Erythroblast (primary cell): ENCODE measurements around the gene PET100.

Experiments used
- GATA1 ChIP-seq: IDR thresholded peaks from 2 replicates; pipeline ENCODE4 v1.6.1; 2011; ENCODE audit warnings: low read depth, mild to moderate bottlenecking, control low read depth, low read length, moderate library complexity
- POLR2A ChIP-seq: IDR thresholded peaks from 2 replicates; pipeline ENCODE4 v1.6.1; 2011; ENCODE audit warnings: mild to moderate bottlenecking, low read length

- TF ChIP-seq POLR2A (no peak), GATA1 (no peak)
These were observed 44.7 kb downstream of the PET100 start for GRCh38 chr19:7674010-7675005.
